ENCODE measurements around the gene RFC4.
"Not testable (repeated sequence)": the region's sequence is repeated elsewhere in the genome, so short reads cannot be mapped to it uniquely, and the experiment has no call there.

GRCh38 chr3:186851835-186852234, 45.6 kb upstream of the RFC4 start:
- TF ChIP-seq KHSRP (IDR thresholded peaks at IDR 0.05); MXI1 (IDR thresholded peaks at IDR 0.05; ENCODE audit: low read depth, low read length): not testable (repeated sequence)

Measured in K562 (cell line).